Breast epithelium (tissue), 3 donors: ENCODE data around the gene CGREF1.

ENCODE experiments used
- CTCF ChIP-seq, 3 donors: fragments of 450-650 bp; IDR thresholded peaks; one replicate each; pipeline ENCODE4 v1.5.1; 2016 to 2017; ENCODE audit warnings: antibody characterized with exemption in 3 of 3, mild to moderate bottlenecking in 3 of 3, moderate library complexity in 3 of 3
- POLR2A ChIP-seq: fragments of 450-650 bp; IDR thresholded peaks from one replicate; pipeline ENCODE4 v1.6.1; 2016; ENCODE audit warnings: antibody characterized with exemption, mild to moderate bottlenecking, moderate library complexity
- POLR2AphosphoS5 ChIP-seq, 3 donors: sonication (generic); formaldehyde crosslinking; IDR thresholded peaks; one replicate each; pipeline ENCODE4 v1.6.1; 2017; ENCODE audit warnings: antibody characterized with exemption in 3 of 3

- TF ChIP-seq CTCF (IDR thresholded peaks at IDR 0.05) = no peak
- TF ChIP-seq POLR2A = no peak
- TF ChIP-seq POLR2AphosphoS5 (IDR thresholded peaks at IDR 0.05) = no peak
These were observed 46.0 kb downstream of the CGREF1 start for GRCh38 chr2:27072920-27073319.
